ENCODE measurements around the gene GNG7.

GNG7 gene

DNA sequence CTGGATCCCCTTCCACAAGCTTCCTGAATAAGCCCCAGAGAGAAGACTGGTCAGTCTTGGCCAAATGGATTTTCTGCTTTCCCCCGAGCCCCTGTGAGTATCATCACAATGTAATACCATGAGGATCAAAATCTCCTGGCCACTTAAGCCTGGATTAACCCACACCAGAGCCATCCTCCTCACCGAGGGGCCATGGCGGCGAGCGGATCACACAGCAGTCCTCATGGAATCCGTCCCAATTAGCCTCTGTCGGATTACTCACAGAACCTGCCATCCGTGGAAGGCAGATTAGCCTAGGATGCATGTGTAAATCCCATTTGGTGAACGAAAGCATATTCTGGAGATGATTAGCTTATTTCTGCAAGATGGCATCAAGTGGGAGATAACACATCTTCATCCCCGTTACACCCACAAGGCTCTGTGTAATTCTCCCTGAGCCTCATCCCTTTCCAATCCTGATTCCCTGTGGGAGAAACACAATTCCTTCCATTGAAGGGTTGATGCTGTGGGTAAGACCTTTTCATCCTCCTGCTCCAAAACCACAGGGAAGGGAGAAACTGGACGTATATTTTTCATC lies 42.5 kb downstream of the GNG7 start:
- ChIA-PET POLR2A (no interaction called here), CTCF (no interaction called here)
- no peak for DNase-seq (ENCODE audit: extremely low spot score)
- TF ChIP-seq NFRKB (IDR thresholded peaks at IDR 0.05) = no peak
- no peak for TF ChIP-seq SUZ12 (IDR thresholded peaks at IDR 0.05)
- TF ChIP-seq ELF4 (IDR thresholded peaks at IDR 0.05) = no peak
- no peak for TF ChIP-seq FOXK2 (IDR thresholded peaks at IDR 0.05)
- no peak for TF ChIP-seq CTBP1 (IDR thresholded peaks at IDR 0.05; ENCODE audit: borderline replicate concordance)
- TF ChIP-seq, protein P1, sequence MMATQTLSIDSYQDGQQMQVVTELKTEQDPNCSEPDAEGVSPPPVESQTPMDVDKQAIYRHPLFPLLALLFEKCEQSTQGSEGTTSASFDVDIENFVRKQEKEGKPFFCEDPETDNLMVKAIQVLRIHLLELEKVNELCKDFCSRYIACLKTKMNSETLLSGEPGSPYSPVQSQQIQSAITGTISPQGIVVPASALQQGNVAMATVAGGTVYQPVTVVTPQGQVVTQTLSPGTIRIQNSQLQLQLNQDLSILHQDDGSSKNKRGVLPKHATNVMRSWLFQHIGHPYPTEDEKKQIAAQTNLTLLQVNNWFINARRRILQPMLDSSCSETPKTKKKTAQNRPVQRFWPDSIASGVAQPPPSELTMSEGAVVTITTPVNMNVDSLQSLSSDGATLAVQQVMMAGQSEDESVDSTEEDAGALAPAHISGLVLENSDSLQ (IDR thresholded peaks at IDR 0.05) = no peak
- TF ChIP-seq ZNF384 (IDR thresholded peaks at IDR 0.05) = no peak
- no peak for TF ChIP-seq L3MBTL2 (conservative IDR thresholded peaks at IDR 0.05)
- no peak for TF ChIP-seq ARNT (IDR thresholded peaks at IDR 0.05)
- TF ChIP-seq FOXA1 (IDR thresholded peaks at IDR 0.05) = no peak
- no peak for TF ChIP-seq FOXM1 (IDR thresholded peaks at IDR 0.05; ENCODE audit: borderline replicate concordance)
- no peak for TF ChIP-seq BHLHE40 (IDR thresholded peaks at IDR 0.05; ENCODE audit: borderline replicate concordance)
- TF ChIP-seq HDGF (IDR thresholded peaks at IDR 0.05; ENCODE audit: borderline replicate concordance) = no peak
- no peak for TF ChIP-seq LEF1 (IDR thresholded peaks at IDR 0.05; ENCODE audit: borderline replicate concordance)
- TF ChIP-seq SP1 (IDR thresholded peaks at IDR 0.05) = no peak
- no peak for TF ChIP-seq TARDBP (IDR thresholded peaks at IDR 0.05)

DNA sequence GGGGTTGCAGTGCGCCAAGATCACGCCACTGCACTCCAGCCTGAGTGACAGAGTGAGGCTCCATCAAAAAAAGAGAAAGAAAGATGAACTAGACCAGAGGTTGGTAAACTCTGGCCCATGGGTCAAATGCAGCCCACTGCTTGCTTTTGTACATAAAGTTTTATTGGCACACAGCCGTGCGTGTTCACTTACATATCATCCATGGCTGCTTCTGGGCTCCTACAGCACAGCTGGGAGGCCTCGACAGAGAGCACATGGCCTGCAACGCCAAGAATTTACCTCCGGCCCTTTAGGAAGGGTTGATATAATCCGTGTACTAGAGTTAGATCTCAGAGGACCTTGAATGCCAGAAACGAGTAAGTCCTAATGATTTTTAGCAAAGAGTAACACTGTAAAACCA lies 46.0 kb downstream of the GNG7 start:
- POLR2A ChIA-PET = no interaction called here
- no peak for DNase-seq (ENCODE audit: extremely low spot score)

DNA sequence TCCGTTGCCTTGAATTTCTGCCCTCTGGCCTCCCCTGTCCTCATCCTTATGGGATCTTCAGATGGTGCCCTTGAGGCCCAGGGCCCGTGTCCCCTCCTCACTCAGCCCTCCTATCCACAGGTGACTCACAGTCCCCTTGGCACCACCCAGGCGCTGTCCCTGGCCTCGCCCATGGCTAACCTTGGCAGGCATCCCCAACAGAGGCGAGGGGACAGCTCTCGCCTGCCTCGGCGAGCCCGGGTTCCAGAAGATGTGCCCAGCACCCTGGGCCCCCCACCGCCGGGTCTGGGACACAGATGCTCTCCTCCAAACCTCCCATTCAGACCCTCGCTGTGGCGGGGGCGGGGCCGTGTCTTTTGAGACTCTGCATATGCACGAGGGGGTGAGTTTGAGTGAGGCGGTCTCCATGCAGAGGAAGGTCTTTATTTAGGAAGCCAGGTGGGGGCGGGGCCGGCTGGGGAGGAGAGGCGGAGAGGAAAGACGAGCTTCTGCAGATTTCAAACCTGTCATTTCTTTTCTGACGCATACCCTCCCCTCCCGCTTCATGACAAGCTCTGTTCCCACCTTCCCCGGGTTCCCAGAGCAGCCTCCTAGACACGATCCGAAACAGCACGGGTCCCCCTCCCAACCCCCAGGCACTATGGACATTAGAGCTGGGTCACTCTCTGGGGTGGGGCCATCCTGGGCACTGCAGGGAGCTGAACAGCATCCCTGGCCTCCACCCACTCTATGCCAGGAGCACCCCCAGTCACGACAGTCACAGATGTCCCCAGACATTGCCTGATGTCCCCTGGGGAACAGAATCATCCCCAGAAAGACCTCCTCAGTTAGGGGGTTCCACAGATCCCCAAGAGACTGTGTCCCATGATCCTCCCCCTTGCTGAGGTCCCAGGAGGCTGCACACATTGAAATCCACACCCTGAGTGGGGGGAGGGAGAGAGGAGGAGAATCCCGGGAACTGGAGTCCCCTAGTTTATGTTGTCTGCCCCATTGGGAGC lies 48.5 kb downstream of the GNG7 start:
- CTCF ChIA-PET = interaction anchor here (0.7 kb wide), 1 partner anchor 533 kb away, joined by 3 read pairs; no protein-coding TSS in a partner anchor
- no peak for DNase-seq (ENCODE audit: extremely low spot score)
- no peak for TF ChIP-seq HDGF (IDR thresholded peaks at IDR 0.05; ENCODE audit: borderline replicate concordance)
- TF ChIP-seq FOXA1 (IDR thresholded peaks at IDR 0.05) = no peak
- TF ChIP-seq, protein P1 (IDR thresholded peaks at IDR 0.05) = no peak
- no peak for TF ChIP-seq TARDBP (IDR thresholded peaks at IDR 0.05)
- TF ChIP-seq SP1 (IDR thresholded peaks at IDR 0.05) = no peak
- no peak for TF ChIP-seq ELF4 (IDR thresholded peaks at IDR 0.05)
- no peak for TF ChIP-seq FOXK2 (IDR thresholded peaks at IDR 0.05)
- TF ChIP-seq ZNF384 (IDR thresholded peaks at IDR 0.05) = no peak
- TF ChIP-seq L3MBTL2 (conservative IDR thresholded peaks at IDR 0.05) = no peak
- TF ChIP-seq BHLHE40 (IDR thresholded peaks at IDR 0.05; ENCODE audit: borderline replicate concordance) = no peak
- POLR2A ChIA-PET = no interaction called here

More for the DNA sequence above, 46.0 kb downstream of the GNG7 start:
- CTCF ChIA-PET = no interaction called here
- TF ChIP-seq TARDBP (IDR thresholded peaks at IDR 0.05) (no peak), CTBP1 (IDR thresholded peaks at IDR 0.05; ENCODE audit: borderline replicate concordance) (no peak), FOXK2 (IDR thresholded peaks at IDR 0.05) (no peak), FOXA1 (IDR thresholded peaks at IDR 0.05) (no peak), ZNF384 (IDR thresholded peaks at IDR 0.05) (no peak), BHLHE40 (IDR thresholded peaks at IDR 0.05; ENCODE audit: borderline replicate concordance) (no peak), L3MBTL2 (conservative IDR thresholded peaks at IDR 0.05) (no peak), ARNT (IDR thresholded peaks at IDR 0.05) (no peak), FOXM1 (IDR thresholded peaks at IDR 0.05; ENCODE audit: borderline replicate concordance) (no peak), ELF4 (IDR thresholded peaks at IDR 0.05) (no peak), NFRKB (IDR thresholded peaks at IDR 0.05) (no peak), LEF1 (IDR thresholded peaks at IDR 0.05; ENCODE audit: borderline replicate concordance) (no peak)
- TF ChIP-seq, protein P1 (IDR thresholded peaks at IDR 0.05) = no peak

DNA sequence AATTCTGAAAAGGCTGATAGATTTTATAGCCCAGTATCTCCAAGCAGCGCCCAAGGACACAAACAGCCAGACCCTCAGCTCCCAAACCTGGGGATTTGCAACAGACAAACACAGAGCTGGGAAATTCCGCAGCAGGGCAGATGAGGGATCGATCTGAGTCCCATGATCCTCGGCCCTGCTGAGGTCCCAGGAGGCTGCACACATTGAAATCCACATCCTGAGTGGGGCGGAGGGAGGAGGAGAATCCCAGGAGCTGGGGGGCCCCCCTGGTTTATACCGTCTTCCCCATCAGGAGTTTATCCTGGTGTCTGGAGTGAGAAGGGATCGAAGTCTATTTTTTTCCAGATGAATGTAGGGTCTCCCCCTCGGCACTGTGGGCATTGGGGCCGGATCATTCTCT lies 49.3 kb downstream of the GNG7 start:
- ChIA-PET POLR2A (no interaction called here), CTCF (interaction anchor here (0.6 kb wide), 1 partner anchor 9 kb away, joined by 4 read pairs; no protein-coding TSS in a partner anchor)
- DNase-seq (ENCODE audit: extremely low spot score) = no peak
- no peak for TF ChIP-seq FOXA1 (IDR thresholded peaks at IDR 0.05)
- no peak for TF ChIP-seq FOXK2 (IDR thresholded peaks at IDR 0.05)
- no peak for TF ChIP-seq SP1 (IDR thresholded peaks at IDR 0.05)
- TF ChIP-seq TARDBP (IDR thresholded peaks at IDR 0.05) = no peak
- TF ChIP-seq HDGF (IDR thresholded peaks at IDR 0.05; ENCODE audit: borderline replicate concordance) = no peak
- TF ChIP-seq FOXM1 (IDR thresholded peaks at IDR 0.05; ENCODE audit: borderline replicate concordance) = no peak
- no peak for TF ChIP-seq BHLHE40 (IDR thresholded peaks at IDR 0.05; ENCODE audit: borderline replicate concordance)
- TF ChIP-seq LEF1 (IDR thresholded peaks at IDR 0.05; ENCODE audit: borderline replicate concordance) = no peak
- TF ChIP-seq SUZ12 (IDR thresholded peaks at IDR 0.05) = no peak
- no peak for TF ChIP-seq NFRKB (IDR thresholded peaks at IDR 0.05)
- no peak for TF ChIP-seq ELF4 (IDR thresholded peaks at IDR 0.05)
- TF ChIP-seq, protein P1 (IDR thresholded peaks at IDR 0.05) = no peak
- no peak for TF ChIP-seq ARNT (IDR thresholded peaks at IDR 0.05)
- no peak for TF ChIP-seq ZNF384 (IDR thresholded peaks at IDR 0.05)
- TF ChIP-seq CTBP1 (IDR thresholded peaks at IDR 0.05; ENCODE audit: borderline replicate concordance) = no peak
- TF ChIP-seq L3MBTL2 (conservative IDR thresholded peaks at IDR 0.05) = no peak
